Suppressor macrophage (primary cell): ENCODE data around the gene GABRB2.
A peak's percentile ranks its signal among the peaks of the same experiment; 100 is the strongest.
"Not testable (repeated sequence)": the region's sequence is repeated elsewhere in the genome, so short reads cannot be mapped to it uniquely, and the experiment has no call there.

Experiments used
- DNase-seq, 4 experiments: peaks; one replicate each; pipeline ENCODE4 v3.0.0-alpha.2; 2020 to 2022

GABRB2 gene

DNA sequence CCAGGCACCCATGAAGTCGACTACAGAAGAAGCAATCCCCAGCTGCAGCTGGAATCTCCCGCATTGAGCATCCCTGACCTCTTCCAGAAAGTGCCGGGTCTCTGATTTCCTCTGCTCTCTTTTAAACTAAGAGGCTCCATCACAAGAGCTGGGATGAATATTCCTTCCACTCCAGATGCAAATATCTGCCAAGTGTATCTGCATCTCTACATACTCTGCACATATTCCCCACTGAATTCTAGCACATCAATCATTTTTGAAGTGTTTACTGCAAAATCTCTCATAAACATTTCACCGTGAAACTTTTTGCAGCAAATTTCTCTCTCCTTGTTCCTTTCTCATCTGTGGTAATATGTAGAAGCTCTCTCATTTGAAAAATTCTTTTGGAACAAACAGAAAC is 161.5 kb downstream of the GABRB2 start:
- no peak for DNase-seq

DNA sequence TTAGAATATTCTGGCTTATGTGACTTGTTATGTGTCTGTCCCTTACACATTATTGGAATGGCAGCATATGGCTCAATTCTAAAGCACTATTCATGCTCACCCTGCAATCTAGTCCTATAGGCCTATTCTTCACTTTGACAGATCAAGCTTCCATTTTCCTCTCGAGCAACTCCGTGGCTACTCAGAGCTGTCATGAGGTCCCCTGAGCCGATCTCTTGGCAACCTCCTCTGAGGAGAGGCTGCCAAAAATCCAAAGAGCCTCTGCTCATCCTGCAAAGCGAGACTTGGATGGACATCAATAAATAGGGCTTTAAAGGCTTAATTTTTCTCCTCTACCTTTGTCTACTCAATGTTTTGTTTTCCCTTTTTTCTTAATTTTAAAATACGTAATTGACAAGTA is 163.8 kb downstream of the GABRB2 start:
- DNase-seq = no peak

DNA sequence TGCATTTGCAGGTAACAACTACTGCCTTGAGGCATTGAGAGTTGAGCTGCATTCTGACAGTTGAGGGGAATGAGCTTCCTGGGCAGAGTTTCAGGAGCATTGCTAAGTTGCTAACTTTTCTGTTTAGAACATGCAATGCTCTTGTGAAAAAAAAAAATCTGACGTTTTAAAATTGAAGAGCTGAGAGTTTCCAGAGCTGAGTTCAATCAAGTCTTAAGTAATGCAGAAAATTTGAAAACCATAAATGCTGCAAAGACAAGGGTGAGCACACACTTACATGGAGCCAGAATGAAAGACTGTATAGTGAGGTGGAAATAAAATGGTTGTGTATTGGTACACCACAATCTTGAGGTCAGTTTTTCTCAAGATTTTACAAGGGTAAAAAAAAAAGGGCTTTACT is 166.0 kb downstream of the GABRB2 start:
- no peak for DNase-seq

DNA sequence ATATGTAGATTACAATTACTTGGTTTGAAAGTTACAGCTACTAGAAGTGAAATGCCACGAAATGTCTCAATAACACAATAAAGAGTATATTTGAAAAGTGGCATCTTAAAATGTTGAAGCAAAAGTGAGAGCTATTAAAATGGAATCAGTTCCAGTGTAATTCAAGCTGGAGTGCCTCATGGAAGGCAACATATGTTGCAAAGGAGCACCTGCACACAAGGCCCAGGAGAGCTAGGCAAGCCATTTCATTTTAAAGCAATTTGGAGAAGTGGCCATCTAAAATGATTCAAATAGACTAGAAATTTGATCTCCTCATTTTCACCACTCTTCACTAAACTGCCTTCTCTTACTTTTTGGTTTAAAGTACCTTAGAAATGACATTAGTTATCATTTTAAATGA is 167.8 kb downstream of the GABRB2 start:
- DNase-seq = no peak

DNA sequence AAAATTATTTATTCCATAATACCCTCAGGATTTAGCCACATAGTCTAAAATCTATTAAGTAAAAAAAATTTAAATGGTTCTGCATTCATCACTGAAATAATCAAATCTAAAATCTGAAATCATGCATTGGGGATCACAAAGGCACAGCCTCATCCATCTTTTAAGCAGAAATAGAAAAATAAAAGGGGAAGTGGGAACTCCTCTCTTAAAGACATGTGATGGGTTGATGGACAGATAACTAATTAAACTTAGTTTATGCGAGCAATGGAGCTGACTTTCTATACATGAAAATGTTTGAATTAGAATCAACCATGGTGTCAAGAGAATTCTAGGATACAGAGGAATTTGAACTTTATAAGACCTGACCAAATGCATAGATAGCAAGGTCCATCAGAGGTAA is 170.5 kb downstream of the GABRB2 start:
- DNase-seq = no peak

DNA sequence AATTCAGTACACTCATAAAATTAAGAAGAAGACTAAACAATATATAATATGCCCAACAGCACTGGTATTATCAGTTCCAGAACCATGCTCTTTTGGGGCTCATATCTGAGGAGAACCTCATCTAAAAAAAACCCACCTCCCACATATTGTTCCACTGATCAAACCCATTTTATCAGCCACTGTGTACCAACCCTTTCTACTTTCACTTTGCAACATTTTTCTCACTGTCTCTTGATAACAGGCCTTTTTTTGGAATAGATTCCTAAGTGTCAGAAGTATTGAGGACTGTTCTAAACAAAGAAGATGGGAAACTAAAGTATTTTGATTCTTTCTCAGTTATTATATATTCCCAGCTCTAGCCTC is 173.2 kb downstream of the GABRB2 start:
- no peak for DNase-seq

DNA sequence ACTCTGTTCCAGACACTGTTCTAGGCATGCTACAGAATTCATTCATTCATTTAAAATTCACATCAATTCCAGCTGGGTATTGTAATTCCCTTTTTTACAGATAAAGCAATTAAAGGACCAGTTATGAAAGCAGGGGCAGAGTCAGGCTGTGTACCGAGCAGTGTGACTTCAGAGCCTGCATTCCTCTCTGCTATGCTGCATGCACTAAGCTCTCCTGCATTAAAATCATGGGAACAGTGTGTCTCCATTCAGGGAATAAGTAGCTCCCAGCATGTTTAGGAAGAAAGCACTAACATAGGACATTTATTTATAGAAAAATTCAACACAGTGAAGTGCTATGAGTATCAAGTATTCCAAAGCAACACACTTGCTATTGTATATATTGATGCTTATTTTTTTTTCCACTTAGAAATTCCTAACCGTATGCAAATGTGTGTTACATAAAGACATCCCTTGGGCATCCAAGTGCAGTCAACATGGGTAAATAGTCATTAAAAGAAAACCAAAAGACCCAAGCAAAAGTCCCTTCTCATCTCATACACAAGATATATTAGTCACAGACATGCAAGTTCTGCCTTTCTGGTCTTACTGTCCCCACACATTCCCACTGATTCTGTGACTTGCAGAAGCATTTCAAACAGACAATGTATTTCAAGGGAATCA is 173.7 kb downstream of the GABRB2 start:
- no peak for DNase-seq

DNA sequence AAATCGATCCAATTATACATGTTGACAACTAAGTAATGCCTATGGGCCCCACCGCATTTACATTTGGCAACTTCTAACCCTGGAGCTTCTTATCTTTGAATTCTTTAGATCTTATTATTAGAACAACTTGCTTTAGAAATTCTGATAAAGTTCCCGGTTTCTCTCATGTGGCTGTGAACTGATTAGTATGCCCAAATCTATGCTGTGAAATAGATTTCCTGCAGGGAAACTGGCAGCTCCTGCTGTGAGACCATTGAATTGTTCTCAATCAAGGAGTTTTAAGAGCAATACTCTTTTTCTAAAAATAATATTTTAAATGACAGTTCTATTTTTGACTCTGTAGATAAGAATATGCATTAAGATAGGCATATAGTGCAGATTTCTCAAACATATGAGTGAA is 177.5 kb downstream of the GABRB2 start:
- DNase-seq = no peak

DNA sequence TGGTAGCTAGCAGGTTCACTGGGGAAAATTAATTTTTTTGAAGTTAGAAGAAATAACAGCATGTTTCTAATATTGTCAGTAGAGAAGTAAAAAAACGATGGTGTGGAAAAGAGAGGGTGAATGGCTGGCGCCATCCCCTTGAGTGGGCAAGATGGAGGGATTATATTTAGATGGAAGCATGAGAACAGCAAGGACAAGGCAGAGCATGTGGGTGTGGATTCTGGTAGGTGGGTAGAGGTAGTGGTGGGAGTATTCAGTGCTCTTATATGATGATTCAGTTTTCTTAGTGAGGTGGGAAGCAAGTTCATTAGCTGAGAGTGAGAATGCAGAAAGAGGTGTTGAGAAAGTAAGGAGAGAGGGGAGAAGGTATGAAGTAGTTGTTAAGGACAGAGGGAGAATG is 188.1 kb downstream of the GABRB2 start:
- no peak for DNase-seq

DNA sequence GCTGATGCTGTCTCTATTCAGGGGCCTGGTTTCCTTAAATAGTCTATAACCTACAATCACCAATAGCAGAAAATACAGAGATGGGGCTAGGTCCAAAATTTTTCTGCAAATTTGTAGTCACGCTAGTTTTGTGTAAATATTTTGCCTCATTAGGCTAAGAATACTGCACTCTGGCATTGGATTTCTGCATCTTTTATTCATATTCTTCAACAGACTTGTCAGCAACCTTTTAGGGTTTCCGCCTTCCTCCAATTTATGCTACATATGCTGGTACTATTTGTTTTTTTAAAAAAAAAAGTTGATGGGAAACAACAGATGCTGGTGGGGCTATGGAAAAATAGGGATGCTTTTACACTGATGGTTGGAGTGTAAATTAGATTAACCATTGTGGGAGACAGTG is 202.3 kb downstream of the GABRB2 start:
- no peak for DNase-seq

DNA sequence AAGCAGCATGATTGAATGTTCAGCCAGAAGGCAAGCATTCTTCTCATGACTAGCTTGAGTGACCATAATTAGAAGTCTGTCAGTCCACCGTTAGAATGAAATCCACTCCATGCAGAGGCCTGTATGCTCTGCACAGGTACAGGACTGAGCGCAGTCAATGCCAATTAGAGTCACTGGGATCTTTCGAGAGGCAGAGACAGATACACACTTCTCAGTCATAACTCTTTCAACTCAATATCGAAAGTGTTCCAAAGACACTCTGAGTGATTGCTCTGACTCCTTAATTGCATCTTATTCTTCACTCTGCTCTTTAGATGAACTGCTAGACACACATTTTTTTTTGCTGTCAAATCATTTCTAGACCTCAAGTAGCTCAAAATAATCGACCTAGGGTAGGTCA is 203.6 kb downstream of the GABRB2 start:
- no peak for DNase-seq

DNA sequence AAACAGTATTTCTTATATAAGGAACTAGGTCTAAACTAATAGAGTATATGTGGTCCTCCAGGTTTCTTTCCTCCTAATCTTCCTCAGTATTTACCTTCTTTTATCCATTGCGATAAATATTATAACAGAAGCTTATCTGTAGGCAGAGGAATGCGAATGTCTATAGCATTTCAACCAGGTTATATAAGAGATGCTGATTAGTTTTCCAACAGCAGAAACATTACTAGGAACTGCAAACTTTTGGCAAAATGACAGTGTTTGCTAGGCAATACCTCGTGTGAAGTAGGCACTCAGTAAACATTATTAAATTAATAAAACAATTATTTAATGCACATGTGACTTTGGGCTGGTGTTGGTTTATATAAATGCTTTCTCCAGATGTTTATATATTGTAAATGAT is 206.5 kb downstream of the GABRB2 start:
- no peak for DNase-seq

DNA sequence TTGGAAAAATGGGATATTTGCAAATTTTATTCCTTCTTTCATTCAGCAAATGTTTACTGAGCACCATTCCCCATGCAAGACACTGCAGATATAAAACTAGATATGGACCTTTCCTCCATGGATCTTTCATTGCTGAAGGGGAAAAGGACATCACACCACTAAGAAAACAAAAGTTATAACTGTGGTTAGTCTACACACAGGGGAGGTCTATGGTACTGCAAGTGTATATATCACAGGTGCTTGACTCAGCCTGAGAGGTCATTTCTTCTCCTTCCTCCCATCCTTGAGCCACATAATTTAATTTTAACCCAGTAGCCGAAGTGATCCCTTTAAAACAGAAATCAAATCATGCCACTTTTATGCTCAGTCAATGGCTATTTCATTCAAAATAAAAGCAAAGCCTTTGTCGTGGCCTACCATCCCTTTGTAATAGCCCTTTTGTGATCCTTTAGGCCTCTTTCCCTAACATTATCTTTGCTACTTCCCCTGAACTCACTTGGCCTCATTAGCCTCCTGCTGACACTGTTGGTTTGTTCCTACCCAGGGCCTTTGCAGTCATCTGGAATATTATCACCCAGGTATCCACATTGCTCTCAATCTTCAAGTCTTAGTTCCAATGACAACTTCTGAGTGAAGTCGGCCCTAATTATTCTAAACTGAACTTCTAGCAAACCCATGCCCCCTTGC is 213.2 kb downstream of the GABRB2 start:
- DNase-seq = no peak

DNA sequence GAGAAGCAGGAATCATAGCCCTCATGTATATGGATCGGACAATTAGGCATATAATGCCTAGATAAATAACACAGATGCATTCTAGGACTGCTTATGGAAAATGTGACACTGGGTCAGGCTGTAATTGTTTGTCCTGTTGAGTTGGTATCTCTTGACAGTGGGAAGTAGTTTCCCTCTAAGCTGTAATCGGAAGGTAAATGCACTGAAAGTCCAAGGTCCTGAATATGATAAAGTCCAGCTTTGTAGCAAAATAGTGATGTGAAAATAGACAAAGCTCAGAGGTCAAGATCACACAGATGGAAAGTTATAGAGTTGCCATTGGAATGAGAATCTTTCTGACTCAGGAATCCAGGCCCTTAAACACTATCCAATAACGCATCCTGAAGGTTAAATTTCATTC is 214.2 kb downstream of the GABRB2 start:
- no peak for DNase-seq

DNA sequence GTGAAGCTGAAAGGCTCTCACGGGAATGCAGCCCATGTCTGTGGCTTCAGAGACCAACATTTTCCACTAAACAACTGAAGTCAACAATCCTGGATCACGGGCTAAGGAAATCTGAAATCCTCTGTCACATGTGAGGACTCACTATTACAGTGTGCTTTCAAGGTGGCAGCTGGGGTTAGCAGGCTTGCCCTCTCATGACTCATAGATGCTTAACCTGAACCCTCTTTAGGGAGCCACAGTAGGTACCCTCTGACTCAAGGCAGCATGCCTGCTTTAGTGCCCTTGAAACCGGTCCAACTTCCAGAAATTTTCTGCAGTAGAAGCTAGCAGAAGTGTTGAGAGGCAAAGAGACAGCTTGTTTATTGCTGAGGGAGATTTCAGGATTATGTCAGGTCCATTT is 232.5 kb downstream of the GABRB2 start:
- DNase-seq = no peak

DNA sequence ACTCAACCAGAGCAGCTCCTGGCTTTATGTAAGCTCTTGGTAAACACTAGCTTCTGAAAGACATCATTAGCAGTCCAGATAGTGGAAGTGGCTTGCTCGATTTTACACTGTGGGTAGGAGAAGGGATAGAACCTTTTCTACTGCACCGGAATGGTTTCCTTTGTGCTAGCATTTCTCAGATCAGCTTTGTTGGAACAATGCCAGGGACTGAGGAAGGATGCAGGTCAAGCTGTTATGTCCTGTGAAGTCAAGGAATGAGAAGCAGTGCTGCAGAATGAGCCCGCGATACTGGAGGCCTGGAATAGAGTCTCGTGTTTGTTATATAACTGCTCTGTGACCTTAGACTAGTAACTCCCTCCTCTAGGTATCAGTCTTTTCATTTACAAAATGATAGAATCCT is 233.6 kb downstream of the GABRB2 start:
- DNase-seq = no peak

DNA sequence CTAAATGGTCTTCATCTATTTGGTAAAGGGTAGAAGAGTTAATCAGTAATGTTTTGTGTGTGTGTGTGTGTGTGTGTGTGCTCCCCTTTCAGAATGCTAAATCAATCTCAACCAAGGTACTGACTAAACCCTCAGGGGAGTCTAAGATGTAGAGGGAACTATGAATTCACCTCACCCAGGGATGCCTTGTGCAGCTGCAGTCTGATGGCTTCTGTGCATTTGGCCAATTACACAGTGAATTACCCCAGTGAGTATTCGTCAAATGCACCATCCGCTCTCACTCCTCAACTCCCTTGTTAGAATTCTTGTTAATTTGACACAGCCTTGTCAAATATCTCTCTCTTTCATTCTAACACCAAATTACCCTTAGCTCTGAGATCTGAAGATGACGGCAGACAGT is 234.6 kb downstream of the GABRB2 start:
- DNase-seq = no peak

DNA sequence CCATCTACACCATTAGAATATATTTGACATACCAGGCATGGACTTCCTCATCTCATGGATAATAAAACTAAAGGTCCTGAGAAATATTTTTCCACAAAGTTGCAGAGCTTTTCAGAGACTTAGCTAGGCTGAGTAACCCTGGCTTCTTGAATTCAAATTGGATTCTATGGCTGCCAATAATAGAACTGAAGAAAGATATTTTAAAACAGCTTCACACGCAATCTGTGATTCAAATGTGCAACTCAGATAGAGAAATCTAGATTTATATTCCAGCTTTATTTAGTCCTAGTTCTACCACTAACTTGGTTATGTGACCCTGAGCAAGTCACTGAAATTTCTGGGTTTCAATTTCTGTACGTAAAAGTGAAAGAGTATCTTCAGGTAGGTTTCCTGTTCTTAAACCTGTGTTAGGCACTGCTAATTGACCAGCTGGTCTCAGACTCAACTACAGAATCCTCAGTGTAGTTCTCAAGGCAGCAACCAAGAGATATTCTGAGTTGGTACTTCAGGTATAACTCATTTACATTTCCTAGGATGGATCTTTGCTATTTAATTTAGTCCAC is 235.3 kb downstream of the GABRB2 start:
- DNase-seq = no peak

DNA sequence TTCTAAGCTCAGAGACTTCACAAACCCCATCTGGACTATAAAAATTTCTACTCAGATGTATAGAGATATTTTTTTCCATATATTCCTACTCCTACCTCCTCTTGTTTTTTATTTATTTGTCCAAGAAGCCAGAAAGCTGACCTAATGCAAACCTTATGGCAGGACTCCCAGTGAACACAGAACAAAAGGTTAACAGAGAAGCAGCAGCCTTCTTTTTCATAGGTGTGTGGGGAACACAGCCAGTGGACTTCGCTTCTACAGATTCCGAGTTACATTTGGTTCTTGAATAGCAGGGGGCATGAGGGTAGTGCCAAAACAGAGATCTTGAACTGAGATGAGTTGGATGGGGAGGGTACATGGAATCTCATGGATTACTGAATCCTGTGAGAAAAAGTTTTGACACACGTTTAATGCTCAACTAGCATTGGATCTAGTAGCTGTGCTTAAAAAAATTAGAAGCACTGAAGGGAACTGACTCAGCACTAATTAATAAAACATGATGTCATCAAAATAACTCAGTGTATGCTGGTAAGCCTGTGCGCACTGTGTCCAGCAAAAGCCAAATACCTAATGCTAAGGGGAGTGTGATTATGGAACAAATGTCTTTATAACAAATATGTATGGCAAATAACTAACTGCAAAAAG is 240.1 kb downstream of the GABRB2 start:
- no peak for DNase-seq

DNA sequence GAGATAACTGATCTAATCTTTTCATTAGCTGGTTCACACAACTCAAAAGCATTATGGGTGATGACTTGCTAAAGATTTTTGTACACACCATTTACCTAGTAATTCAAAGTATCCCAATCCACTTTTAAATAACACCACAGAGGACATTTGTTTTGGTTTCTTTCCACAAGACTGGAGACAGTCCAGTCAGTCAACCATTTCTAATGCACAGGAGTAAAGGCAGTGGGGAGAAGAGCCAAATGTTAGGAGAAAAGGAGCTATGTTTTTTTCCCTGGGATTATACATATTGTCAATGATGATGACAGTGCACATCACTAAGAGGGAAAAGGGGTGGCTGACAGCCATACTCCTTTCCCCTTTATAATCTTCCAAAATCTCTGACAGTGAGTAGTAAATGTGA is 240.9 kb downstream of the GABRB2 start:
- no peak for DNase-seq

DNA sequence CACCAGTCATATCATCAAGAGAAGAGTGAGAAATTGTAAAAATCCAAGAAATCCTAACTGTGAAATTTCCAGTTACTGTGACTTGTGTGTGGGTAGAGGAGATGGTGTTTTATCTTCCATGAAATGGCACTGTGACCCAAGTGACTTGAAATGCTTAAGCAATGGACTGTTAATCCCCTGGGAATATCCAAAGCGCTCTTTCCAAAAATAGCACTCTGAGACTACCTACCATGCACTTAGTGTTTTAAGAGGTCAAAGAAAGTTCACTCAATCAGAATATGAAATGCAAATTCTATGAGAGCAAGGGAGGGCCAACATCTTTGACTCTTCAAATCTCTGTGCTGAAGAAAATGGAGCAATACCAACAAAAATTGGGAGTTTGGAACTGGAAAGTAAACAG is 244.0 kb downstream of the GABRB2 start:
- DNase-seq = no peak

DNA sequence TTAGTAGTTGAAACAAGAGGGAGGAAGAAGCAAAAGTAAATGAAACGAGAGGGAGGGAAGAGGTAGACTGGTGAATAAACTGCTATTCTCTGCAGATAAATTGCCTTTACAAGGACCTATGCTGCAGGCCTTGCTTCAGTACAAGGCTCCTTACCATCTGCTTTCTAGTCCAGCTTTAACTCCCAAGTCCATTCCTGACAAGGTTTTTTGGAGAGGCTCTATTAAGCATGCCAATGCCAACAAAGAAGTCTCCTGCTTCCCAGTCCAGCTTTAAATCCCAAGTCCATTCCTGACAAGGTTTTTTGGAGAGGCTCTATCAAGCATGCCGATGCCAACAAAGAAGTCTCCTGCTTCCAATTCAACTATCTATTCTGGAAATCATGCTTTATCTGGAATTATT is 244.9 kb downstream of the GABRB2 start:
- no peak for DNase-seq

DNA sequence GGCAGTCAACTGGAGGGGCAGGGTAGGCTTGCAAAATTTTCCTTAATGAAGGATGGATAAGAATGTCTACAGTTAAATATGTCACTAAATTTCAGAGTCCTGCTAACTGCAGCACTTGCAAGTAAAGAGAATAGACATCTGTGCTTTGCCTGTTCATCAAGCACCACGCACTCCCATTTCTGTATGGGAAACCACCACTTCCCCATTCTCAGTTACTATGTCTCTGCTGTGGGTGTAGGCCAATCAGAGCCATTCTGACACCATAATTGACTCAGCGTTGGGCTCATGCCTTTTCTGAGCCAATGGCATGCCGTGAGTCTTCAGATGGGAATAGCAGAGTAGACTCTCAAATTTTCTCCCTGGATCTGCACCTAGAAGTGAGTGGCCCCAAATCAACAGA is 247.5 kb downstream of the GABRB2 start:
- peak in 2 of 4 experiments; percentile 12 to 14 for DNase-seq

DNA sequence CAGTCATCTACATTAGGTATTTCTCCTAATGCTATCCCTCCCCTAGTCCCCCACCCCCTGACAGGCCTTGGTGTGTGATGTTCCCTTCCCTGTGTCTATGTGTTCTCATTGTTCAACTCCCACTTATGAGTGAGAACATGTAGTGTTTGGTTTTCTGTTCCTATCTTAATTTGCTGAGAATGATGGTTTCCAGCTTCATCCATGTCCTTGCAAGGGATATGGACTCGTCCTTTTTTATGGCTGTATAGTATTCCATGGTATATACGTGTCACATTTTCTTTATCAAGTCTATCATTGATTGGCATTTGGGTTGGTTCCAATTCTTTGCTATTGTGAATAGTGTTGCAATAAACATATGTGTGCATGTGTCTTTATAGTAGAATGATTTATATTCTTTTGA is 249.1 kb downstream of the GABRB2 start:
- DNase-seq = not testable (repeated sequence)
